HEK293T (cell line): ENCODE measurements around the gene FBXL7.

ENCODE experiments used
- ARNT ChIP-seq: fragments of 450-650 bp; IDR thresholded peaks from 2 replicates; pipeline ENCODE4 v1.6.1; 2017; ENCODE audit warnings: mild to moderate bottlenecking
- BHLHE40 ChIP-seq: fragments of 450-650 bp; IDR thresholded peaks from 2 replicates; pipeline ENCODE4 v1.6.1; 2016; ENCODE audit warnings: mild to moderate bottlenecking, moderate library complexity, borderline replicate concordance
- ELF4 ChIP-seq: fragments of 450-650 bp; IDR thresholded peaks from 2 replicates; pipeline ENCODE4 v1.6.1; 2017; ENCODE audit warnings: antibody characterized with exemption
- FOXK2 ChIP-seq: fragments of 450-650 bp; IDR thresholded peaks from 2 replicates; pipeline ENCODE4 v1.6.1; 2016; ENCODE audit warnings: mild to moderate bottlenecking
- LEF1 ChIP-seq: fragments of 450-650 bp; IDR thresholded peaks from 2 replicates; pipeline ENCODE4 v1.6.1; 2017; ENCODE audit warnings: mild to moderate bottlenecking, borderline replicate concordance
- SP1 ChIP-seq: fragments of 450-650 bp; IDR thresholded peaks from 2 replicates; pipeline ENCODE4 v1.6.1; 2017
- SUZ12 ChIP-seq: fragments of 450-650 bp; IDR thresholded peaks from 2 replicates; pipeline ENCODE4 v1.6.1; 2016; ENCODE audit warnings: mild to moderate bottlenecking

GRCh38 chr5:15757619-15758018, 257.6 kb downstream of the FBXL7 start:
- TF ChIP-seq SP1 (no peak), BHLHE40 (no peak), ARNT (no peak), ELF4 (no peak), SUZ12 (no peak), LEF1 (no peak), FOXK2 (no peak)
